H9 (cell line): ENCODE results near the gene SPCS2. TPM values are rescaled to one million over a fixed set of nuclear protein-coding genes. Genes with fewer than 3 reads are reported as not detected.

ENCODE experiments used
- DNase-seq: peaks from one replicate; pipeline ENCODE4 v3.0.0-alpha.2; 2017
- H2AFZ ChIP-seq: one replicate; pipeline ENCODE4 v1.6.1; 2013; ENCODE audit warnings: mild to moderate bottlenecking, low read length, control low read depth, moderate library complexity
- H2AK5ac ChIP-seq: 2 replicates; pipeline ENCODE4 v1.6.1; 2013; ENCODE audit warnings: low read length, control low read depth, mixed read lengths; ENCODE audit not compliant: insufficient read length
- H2BK120ac ChIP-seq: one replicate; pipeline ENCODE4 v1.6.1; 2013; ENCODE audit warnings: low read depth, mild to moderate bottlenecking, low read length, control low read depth, inconsistent platforms; ENCODE audit not compliant: poor library complexity, severe bottlenecking
- H2BK12ac ChIP-seq: 2 replicates; pipeline ENCODE4 v1.6.1; 2013; ENCODE audit warnings: low read length, control low read depth, mixed read lengths, low read depth; ENCODE audit not compliant: insufficient read length
- H2BK15ac ChIP-seq: 2 replicates; pipeline ENCODE4 v1.6.1; 2013; ENCODE audit warnings: low read depth, low read length, control low read depth
- H2BK20ac ChIP-seq: one replicate; pipeline ENCODE4 v1.6.1; 2013; ENCODE audit warnings: low read depth, mild to moderate bottlenecking, low read length, control low read depth, inconsistent platforms; ENCODE audit not compliant: poor library complexity, severe bottlenecking
- H2BK5ac ChIP-seq: 2 replicates; pipeline ENCODE4 v1.6.1; 2013; ENCODE audit warnings: low read length, control low read depth, mixed read lengths; ENCODE audit not compliant: insufficient read length
- H3K14ac ChIP-seq: 2 replicates; pipeline ENCODE4 v1.6.1; 2013; ENCODE audit warnings: low read length, control low read depth; ENCODE audit not compliant: insufficient read depth
- H3K18ac ChIP-seq: 2 replicates; pipeline ENCODE4 v1.6.1; 2013; ENCODE audit warnings: low read depth, mild to moderate bottlenecking, mixed read lengths, low read length, control low read depth; ENCODE audit not compliant: insufficient read length
- H3K23ac ChIP-seq: 2 replicates; pipeline ENCODE4 v1.6.1; 2013; ENCODE audit warnings: low read length, control low read depth, mixed read lengths, low read depth; ENCODE audit not compliant: insufficient read length
- H3K23me2 ChIP-seq: 2 replicates; pipeline ENCODE4 v1.6.1; 2013; ENCODE audit warnings: low read depth, mild to moderate bottlenecking, mixed read lengths, low read length, control low read depth; ENCODE audit not compliant: insufficient read length, poor library complexity, severe bottlenecking
- H3K27ac ChIP-seq: 2 replicates; pipeline ENCODE4 v1.5.1; 2013; ENCODE audit warnings: low read length, control low read depth, mixed read lengths, low read depth; ENCODE audit not compliant: insufficient read length
- H3K27me3 ChIP-seq: 2 replicates; pipeline ENCODE4 v1.6.1; 2013; ENCODE audit warnings: low read length, control low read depth, inconsistent platforms; ENCODE audit not compliant: insufficient read depth
- H3K4ac ChIP-seq: 2 replicates; pipeline ENCODE4 v1.6.1; 2013; ENCODE audit warnings: low read depth, mild to moderate bottlenecking, control low read depth, inconsistent platforms, low read length, moderate library complexity
- H3K4me1 ChIP-seq: 2 replicates; pipeline ENCODE4 v1.6.1; 2013; ENCODE audit warnings: low read length, control low read depth, inconsistent platforms; ENCODE audit not compliant: insufficient read depth
- H3K4me2 ChIP-seq: 2 replicates; pipeline ENCODE4 v1.6.1; 2013; ENCODE audit warnings: low read length, control low read depth, mixed read lengths; ENCODE audit not compliant: insufficient read length, insufficient read depth
- H3K56ac ChIP-seq: 2 replicates; pipeline ENCODE4 v1.6.1; 2013; ENCODE audit warnings: low read depth, mild to moderate bottlenecking, mixed read lengths, low read length, control low read depth; ENCODE audit not compliant: insufficient read length
- H3K79me1 ChIP-seq: 2 replicates; pipeline ENCODE4 v1.6.1; 2013; ENCODE audit warnings: low read depth, mild to moderate bottlenecking, moderate library complexity, low read length, control low read depth, inconsistent platforms; ENCODE audit not compliant: insufficient read depth, poor library complexity, severe bottlenecking
- H3K79me2 ChIP-seq: 2 replicates; pipeline ENCODE4 v1.6.1; 2013; ENCODE audit warnings: low read length, control low read depth, inconsistent platforms; ENCODE audit not compliant: insufficient read depth
- H3K9ac ChIP-seq: 2 replicates; pipeline ENCODE4 v1.6.1; 2013; ENCODE audit warnings: low read length, control low read depth, mixed read lengths; ENCODE audit not compliant: insufficient read length; ENCODE audit errors: extremely low read depth
- H3K9me3 ChIP-seq: one replicate; pipeline ENCODE4 v1.6.1; 2013; ENCODE audit warnings: low read depth, low read length, inconsistent platforms; ENCODE audit not compliant: control insufficient read depth
- H3T11ph ChIP-seq: one replicate; pipeline ENCODE4 v1.6.1; 2013; ENCODE audit warnings: mild to moderate bottlenecking, low read length, control low read depth, inconsistent platforms
- H4K20me1 ChIP-seq: one replicate; pipeline ENCODE4 v1.6.1; 2013; ENCODE audit not compliant: control insufficient read depth, insufficient read length, insufficient read depth
- H4K5ac ChIP-seq: 2 replicates; pipeline ENCODE4 v1.6.1; 2013; ENCODE audit warnings: low read depth, mild to moderate bottlenecking, mixed read lengths, low read length, control low read depth; ENCODE audit not compliant: insufficient read length
- H4K8ac ChIP-seq: replicated peaks from 2 replicates; pipeline ENCODE4 v1.6.1; 2013; ENCODE audit warnings: low read length, control low read depth, mixed read lengths, low read depth; ENCODE audit not compliant: insufficient read length
- H4K91ac ChIP-seq: 2 replicates; pipeline ENCODE4 v1.6.1; 2013; ENCODE audit warnings: low read depth, mild to moderate bottlenecking, moderate library complexity, mixed read lengths, low read length, control low read depth; ENCODE audit not compliant: insufficient read length
- H3K27ac Mint-ChIP-seq, 3 experiments: 2 replicates in 2 of 3; 3 replicates in 1 of 3; pipeline ENCODE4 v1.8.0; 2020 to 2021; ENCODE audit warnings: mixed read lengths in 3 of 3, mild to moderate bottlenecking in 1 of 3, moderate library complexity in 1 of 3
- H3K27me3 Mint-ChIP-seq: 2 replicates; pipeline ENCODE4 v1.8.0; 2021; ENCODE audit warnings: low read depth, mild to moderate bottlenecking, moderate library complexity, mixed read lengths
- H3K36me3 Mint-ChIP-seq, 3 experiments: 2 replicates in 2 of 3; 3 replicates in 1 of 3; pipeline ENCODE4 v1.8.0; 2020 to 2021; ENCODE audit warnings: low read depth in 3 of 3, mixed read lengths in 3 of 3; ENCODE audit not compliant: insufficient read depth in 1 of 3
- H3K4me1 Mint-ChIP-seq, 2 experiments: 2 replicates each; pipeline ENCODE4 v1.8.0; 2020; ENCODE audit warnings: mixed read lengths in 2 of 2
- H3K4me3 Mint-ChIP-seq, 2 experiments: 2 replicates in 1 of 2; 3 replicates in 1 of 2; pipeline ENCODE4 v1.8.0; 2020 to 2021; ENCODE audit warnings: mild to moderate bottlenecking in 2 of 2, mixed read lengths in 2 of 2, moderate library complexity in 1 of 2
- H3K9me3 Mint-ChIP-seq, 2 experiments: 2 replicates in 1 of 2; 3 replicates in 1 of 2; pipeline ENCODE4 v1.8.0; 2020; ENCODE audit warnings: mild to moderate bottlenecking in 2 of 2, mixed read lengths in 2 of 2, moderate library complexity in 1 of 2
- WGBS: extraction: QIAGEN DNeasy Blood & Tissue Kit; methylation state at CpG from one replicate; pipeline ENCODE4 v1.1.7; 2013; ENCODE audit warnings: missing lambda C conversion rate, low lambda C conversion rate, mixed read lengths; ENCODE audit not compliant: insufficient read length; ENCODE audit errors: extremely low coverage; 5-methylcytosine and 5-hydroxymethylcytosine counted together
- total RNA-seq: library from RNA; stranded (reverse); gene quantifications from 2 replicates; pipeline ENCODE4 v1.2.1, GENCODE V29; 2021
- TF ChIP-seq, protein P1 (sequence below): fragments of 200-600 bp; sonication (generic); conservative IDR thresholded peaks from 3 replicates; pipeline ENCODE4 v1.8.0; 2021; ENCODE audit warnings: antibody characterized with exemption, mild to moderate bottlenecking

The SPCS2 gene
- total RNA-seq, 1 experiment from 2014 or later = 144 TPM

DNA sequence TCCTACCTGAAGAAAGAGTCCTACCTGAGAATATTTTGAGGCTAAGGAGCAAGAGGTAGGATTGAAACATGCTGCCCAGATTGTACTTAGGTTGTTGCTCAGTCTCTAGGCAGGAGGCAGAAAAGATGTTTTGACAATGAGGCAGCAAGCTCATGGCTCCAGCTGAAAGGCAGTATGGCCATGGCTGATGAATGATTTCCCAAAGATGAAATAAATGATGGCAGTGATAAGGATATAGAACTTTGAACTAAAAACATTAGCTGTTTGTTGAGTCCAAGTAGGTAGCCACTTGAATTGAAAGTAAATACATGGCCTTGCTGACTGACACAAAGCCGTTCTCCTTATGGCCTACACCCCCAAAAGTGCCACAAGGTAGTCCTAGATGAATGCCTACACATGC, 32.8 kb downstream of the SPCS2 start:
- H2AFZ ChIP-seq = no peak overlapping the region
- no peaks in the 10 kb centered on the region for H3K79me1 ChIP-seq
- H3K4me2 ChIP-seq = no peak overlapping the region
- no peak for DNase-seq
- H3K18ac ChIP-seq = no peak overlapping the region
- Mint-ChIP-seq H3K27ac (no peak overlapping the region), H3K9me3 (no peaks in the 10 kb centered on the region), H3K4me1 (no peaks in the 10 kb centered on the region), H3K4me3 (no peak overlapping the region; a peak in 1 of 5 replicates), H3K36me3 (peaks cover 3 to 18% (median 4%) of the 10 kb centered on the region in 3 experiments; a peak in 3 of 7 replicates), H3K27me3 (no peaks in the 10 kb centered on the region)
- H4K5ac ChIP-seq = no peak overlapping the region
- H2BK5ac ChIP-seq = no peak overlapping the region
- H3K27ac ChIP-seq = no peak overlapping the region
- no peaks in the 10 kb centered on the region for H3K79me2 ChIP-seq
- H2BK20ac ChIP-seq = no peak overlapping the region
- no peak overlapping the region for H3K14ac ChIP-seq
- H2BK15ac ChIP-seq = no peak overlapping the region
- no peaks in the 10 kb centered on the region for H3K4me1 ChIP-seq
- H3K9me3 ChIP-seq = no peaks in the 10 kb centered on the region
- H3K56ac ChIP-seq = no peak overlapping the region
- no peak overlapping the region for H3K23ac ChIP-seq
- H3K9ac ChIP-seq = no peak overlapping the region
- no peak overlapping the region for H2BK12ac ChIP-seq
- no peak overlapping the region for H2BK120ac ChIP-seq
- no peak overlapping the region for H4K91ac ChIP-seq
- no CpG with 5 or more reads among the region's 1 CpG for WGBS
- H3K23me2 ChIP-seq = no peaks in the 10 kb centered on the region
- no peak overlapping the region for H3T11ph ChIP-seq
- H3K4ac ChIP-seq = no peak overlapping the region
- H4K20me1 ChIP-seq = no peaks in the 10 kb centered on the region
- TF ChIP-seq, protein P1, sequence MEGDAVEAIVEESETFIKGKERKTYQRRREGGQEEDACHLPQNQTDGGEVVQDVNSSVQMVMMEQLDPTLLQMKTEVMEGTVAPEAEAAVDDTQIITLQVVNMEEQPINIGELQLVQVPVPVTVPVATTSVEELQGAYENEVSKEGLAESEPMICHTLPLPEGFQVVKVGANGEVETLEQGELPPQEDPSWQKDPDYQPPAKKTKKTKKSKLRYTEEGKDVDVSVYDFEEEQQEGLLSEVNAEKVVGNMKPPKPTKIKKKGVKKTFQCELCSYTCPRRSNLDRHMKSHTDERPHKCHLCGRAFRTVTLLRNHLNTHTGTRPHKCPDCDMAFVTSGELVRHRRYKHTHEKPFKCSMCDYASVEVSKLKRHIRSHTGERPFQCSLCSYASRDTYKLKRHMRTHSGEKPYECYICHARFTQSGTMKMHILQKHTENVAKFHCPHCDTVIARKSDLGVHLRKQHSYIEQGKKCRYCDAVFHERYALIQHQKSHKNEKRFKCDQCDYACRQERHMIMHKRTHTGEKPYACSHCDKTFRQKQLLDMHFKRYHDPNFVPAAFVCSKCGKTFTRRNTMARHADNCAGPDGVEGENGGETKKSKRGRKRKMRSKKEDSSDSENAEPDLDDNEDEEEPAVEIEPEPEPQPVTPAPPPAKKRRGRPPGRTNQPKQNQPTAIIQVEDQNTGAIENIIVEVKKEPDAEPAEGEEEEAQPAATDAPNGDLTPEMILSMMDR = no peak
- no peak overlapping the region for H2AK5ac ChIP-seq
- no peak overlapping the region for H4K8ac ChIP-seq
- H3K27me3 ChIP-seq = no peaks in the 10 kb centered on the region
